Endothelial cell of umbilical vein (primary cell): ENCODE data around the gene ZNF837. TPM values are rescaled to one million over a fixed set of nuclear protein-coding genes. Genes with fewer than 3 reads are reported as not detected.

Experiments used
- BruUV-seq: library from RNA; stranded (reverse); fragments of 400-500 nt; replicated peaks from 2 replicates; lab custom pipeline; 2021; lab: Mats Ljungman, UMichigan
- CTCF ChIA-PET: fragments of 300-600, 350-600 bp; sonication (Branson Sonifier 250); formaldehyde crosslinking; loops from one replicate; lab custom pipeline; 2021; ENCODE audit warnings: antibody characterized with exemption, inconsistent platforms; lab: Charles Lee
- POLR2A ChIA-PET: fragments of 300-600, 350-600 bp; sonication (Branson Sonifier 250); formaldehyde crosslinking; loops from one replicate; lab custom pipeline; 2021; ENCODE audit warnings: antibody characterized with exemption, inconsistent platforms; lab: Charles Lee
- DNase-seq: peaks from one replicate; pipeline ENCODE4 v3.0.0-alpha.2; 2011; ENCODE audit warnings: low read depth, low spot score
- FAIRE-seq: peaks from 2 replicates; lab custom pipeline; 2011; peaks lifted over from hg19 to GRCh38; lab: Jason Lieb, UNC
- H2AFZ ChIP-seq: 2 replicates; pipeline ENCODE4 v1.6.0; 2012; ENCODE audit warnings: low read depth, low read length, control low read depth, inconsistent platforms
- H3K27ac ChIP-seq: 2 replicates; pipeline ENCODE4 v1.5.1; 2011; ENCODE audit warnings: low read depth, mild to moderate bottlenecking, control low read depth, low read length, moderate library complexity; ENCODE audit not compliant: insufficient read depth
- H3K27me3 ChIP-seq, 2 experiments: 2 replicates each; pipeline versions ENCODE4 v1.6.0 to v1.6.1; 2011; ENCODE audit warnings: low read length in 2 of 2, mixed read lengths in 1 of 2; ENCODE audit not compliant: control insufficient read depth in 2 of 2, insufficient read depth in 2 of 2
- H3K36me3 ChIP-seq, 2 experiments: 2 replicates in 1 of 2; 3 replicates in 1 of 2; pipeline ENCODE4 v1.5.1; 2011; ENCODE audit warnings: low read length in 2 of 2, mild to moderate bottlenecking in 1 of 2, moderate library complexity in 1 of 2; ENCODE audit not compliant: control insufficient read depth in 2 of 2, insufficient read depth in 2 of 2; ENCODE audit errors: extremely low read depth in 1 of 2
- H3K4me1 ChIP-seq: 3 replicates; pipeline ENCODE4 v1.5.1; 2011; ENCODE audit warnings: mild to moderate bottlenecking, low read length; ENCODE audit not compliant: control insufficient read depth, insufficient read depth; ENCODE audit errors: extremely low read depth
- H3K4me2 ChIP-seq: 2 replicates; pipeline ENCODE4 v1.6.1; 2011; ENCODE audit warnings: low read length, control low read depth, mixed read lengths; ENCODE audit not compliant: insufficient read depth
- H3K4me3 ChIP-seq, 3 experiments: fragments of 200-600 bp in 1 of 3; sonication (generic), shearing (Covaris generic) in 1 of 3; replicated peaks in 1 of 3; 2 replicates each; pipeline ENCODE4 v1.5.1; 2011 to 2016; ENCODE audit warnings: control low read depth in 3 of 3, low read length in 3 of 3, mild to moderate bottlenecking in 2 of 3, inconsistent platforms in 1 of 3, low read depth in 1 of 3, moderate library complexity in 1 of 3; ENCODE audit not compliant: insufficient read depth in 1 of 3
- H3K79me2 ChIP-seq: 2 replicates; pipeline ENCODE4 v1.6.0; 2012; ENCODE audit warnings: low read length, inconsistent platforms; ENCODE audit not compliant: control insufficient read depth, insufficient read depth
- H3K9ac ChIP-seq: replicated peaks from 2 replicates; pipeline ENCODE3; 2011; ENCODE audit warnings: low read length, control low read depth; ENCODE audit not compliant: insufficient read depth; ENCODE audit errors: extremely low read depth
- H3K9me1 ChIP-seq: replicated peaks from 3 replicates; pipeline ENCODE4 v1.6.0; 2011; ENCODE audit warnings: mild to moderate bottlenecking, low read length; ENCODE audit not compliant: control insufficient read depth, insufficient read depth; ENCODE audit errors: extremely low read depth
- H3K9me3 ChIP-seq: replicated peaks from 2 replicates; pipeline ENCODE4 v1.5.1; 2012; ENCODE audit warnings: low read length, inconsistent platforms; ENCODE audit not compliant: control insufficient read depth, insufficient read depth
- H4K20me1 ChIP-seq: replicated peaks from 2 replicates; pipeline ENCODE3; 2011; ENCODE audit warnings: mild to moderate bottlenecking, low read length; ENCODE audit not compliant: control insufficient read depth, insufficient read depth; ENCODE audit errors: extremely low read depth
- CTCF ChIP-seq, 2 donors: IDR thresholded peaks; 1 replicate in 1 of 2; 2 replicates in 1 of 2; pipeline ENCODE4 v1.5.1; 2011; ENCODE audit warnings: low read length in 2 of 2, mild to moderate bottlenecking in 2 of 2, moderate library complexity in 2 of 2, control low read depth in 1 of 2, inconsistent platforms in 1 of 2, low read depth in 1 of 2; ENCODE audit not compliant: insufficient read depth in 1 of 2; ENCODE audit errors: extremely low read depth in 1 of 2
- EZH2 ChIP-seq: IDR thresholded peaks from 2 replicates; pipeline ENCODE4 v1.6.1; 2012; ENCODE audit warnings: borderline replicate concordance, low read depth, mild to moderate bottlenecking, moderate library complexity, low read length, inconsistent platforms; ENCODE audit not compliant: severe bottlenecking
- FOS ChIP-seq: IDR thresholded peaks from 2 replicates; pipeline ENCODE4 v1.6.1; 2011; ENCODE audit warnings: mild to moderate bottlenecking, low read length, moderate library complexity, borderline replicate concordance; ENCODE audit not compliant: insufficient read depth
- GATA2 ChIP-seq: IDR thresholded peaks from 2 replicates; pipeline ENCODE4 v1.7.0; 2011; ENCODE audit warnings: low read depth, mild to moderate bottlenecking, moderate library complexity, mixed read lengths, low read length; ENCODE audit not compliant: insufficient read length, insufficient read depth
- JUN ChIP-seq: IDR thresholded peaks from 2 replicates; pipeline ENCODE4 v1.6.1; 2011; ENCODE audit warnings: borderline replicate concordance, low read depth; ENCODE audit not compliant: insufficient read length, insufficient read depth
- MAX ChIP-seq: IDR thresholded peaks from 2 replicates; pipeline ENCODE4 v1.6.1; 2011; ENCODE audit not compliant: insufficient read depth, insufficient read length
- MYC ChIP-seq: IDR thresholded peaks from one replicate; pipeline ENCODE4 v1.6.1; 2011; ENCODE audit warnings: mild to moderate bottlenecking, low read depth, low read length
- POLR2A ChIP-seq: IDR thresholded peaks from 2 replicates; pipeline ENCODE4 v1.6.1; 2012; ENCODE audit warnings: low read depth, mild to moderate bottlenecking, control low read depth, low read length
- POLR2AphosphoS5 ChIP-seq: IDR thresholded peaks from 2 replicates; pipeline ENCODE4 v1.6.1; 2012; ENCODE audit warnings: low read depth, mild to moderate bottlenecking, control low read depth, low read length, moderate library complexity; ENCODE audit not compliant: insufficient read depth
- dilution Hi-C: fragments of 300-500 bp; cut with MboI; formaldehyde crosslinking; loops from one replicate; pipeline ENCODE4 v1.15.0; 2019; ENCODE audit warnings: low sequenced_read_pairs; ENCODE audit not compliant: extremely low pct_ligation_motif_present
- intact Hi-C: fragments of 100-400 bp; cut with micrococcal nuclease; formaldehyde crosslinking; loops from one replicate; pipeline ENCODE4 v1.10.0; 2022
- polyA plus RNA-seq, 4 experiments: library from polyadenylated mRNA; depleted of rRNA in 3 of 4; stranded (reverse) in 3 of 4; unstranded in 1 of 4; fragments of >200 nt; gene quantifications; 2 replicates each; pipeline versions ENCODE4 v1.2.1 to v1.2.3, GENCODE V29; 2011 to 2012; ENCODE audit warnings: missing spikeins in 1 of 4
- total RNA-seq: library from RNA; stranded (reverse); gene quantifications from 2 replicates; pipeline ENCODE4 v1.2.3, GENCODE V29; 2021

ZNF837 gene
- total and polyA plus RNA-seq, 2 donors (not counting 3 experiments of a cell fraction or from before 2014, with no cell fraction given): 1.4 to 1.6 TPM

- H2AFZ ChIP-seq: no peak overlapping the region
- H3K9me1 ChIP-seq: no peaks in the 10 kb centered on the region
- peaks cover 8% of the 10 kb centered on the region for H3K4me1 ChIP-seq
- H3K4me3 ChIP-seq: no peak overlapping the region
- H4K20me1 ChIP-seq: no peaks in the 10 kb centered on the region
- no peak overlapping the region for H3K27ac ChIP-seq
- ChIA-PET POLR2A (no interaction called here), CTCF (no interaction called here)
- dilution Hi-C loops (no loop called here), intact Hi-C loops (no loop called here)
- H3K9ac ChIP-seq: no peak overlapping the region
- DNase-seq (no peak), FAIRE-seq (no peak)
- H3K36me3 ChIP-seq: peaks cover 6 to 21% of the 10 kb centered on the region in 2 experiments
- no peaks in the 10 kb centered on the region for H3K9me3 ChIP-seq
- TF ChIP-seq GATA2 (no peak), JUN (no peak), MYC (no peak), CTCF (IDR thresholded peaks at IDR 0.05; ENCODE audit: extremely low read depth in 1 of 2, insufficient read depth in 1 of 2, low read depth in 1 of 2, low read length in 2 of 2) (no peak), MAX (no peak), EZH2 (no peak), POLR2AphosphoS5 (no peak), FOS (no peak), POLR2A (no peak)
- no peaks in the 10 kb centered on the region for H3K27me3 ChIP-seq
- no TSS peak for BruUV-seq
- H3K4me2 ChIP-seq: no peak overlapping the region
- peaks cover 3% of the 10 kb centered on the region for H3K79me2 ChIP-seq
These were observed 16.1 kb upstream of the ZNF837 start for GRCh38 chr19:58396691-58397532.
